Measurements from ENCODE around the gene OTOS.

- TF ChIP-seq, protein P1, sequence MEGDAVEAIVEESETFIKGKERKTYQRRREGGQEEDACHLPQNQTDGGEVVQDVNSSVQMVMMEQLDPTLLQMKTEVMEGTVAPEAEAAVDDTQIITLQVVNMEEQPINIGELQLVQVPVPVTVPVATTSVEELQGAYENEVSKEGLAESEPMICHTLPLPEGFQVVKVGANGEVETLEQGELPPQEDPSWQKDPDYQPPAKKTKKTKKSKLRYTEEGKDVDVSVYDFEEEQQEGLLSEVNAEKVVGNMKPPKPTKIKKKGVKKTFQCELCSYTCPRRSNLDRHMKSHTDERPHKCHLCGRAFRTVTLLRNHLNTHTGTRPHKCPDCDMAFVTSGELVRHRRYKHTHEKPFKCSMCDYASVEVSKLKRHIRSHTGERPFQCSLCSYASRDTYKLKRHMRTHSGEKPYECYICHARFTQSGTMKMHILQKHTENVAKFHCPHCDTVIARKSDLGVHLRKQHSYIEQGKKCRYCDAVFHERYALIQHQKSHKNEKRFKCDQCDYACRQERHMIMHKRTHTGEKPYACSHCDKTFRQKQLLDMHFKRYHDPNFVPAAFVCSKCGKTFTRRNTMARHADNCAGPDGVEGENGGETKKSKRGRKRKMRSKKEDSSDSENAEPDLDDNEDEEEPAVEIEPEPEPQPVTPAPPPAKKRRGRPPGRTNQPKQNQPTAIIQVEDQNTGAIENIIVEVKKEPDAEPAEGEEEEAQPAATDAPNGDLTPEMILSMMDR (IDR thresholded peaks at IDR 0.05; ENCODE audit: poor library complexity, severe bottlenecking) = no peak
- no peak for TF ChIP-seq EP300 (conservative IDR thresholded peaks at IDR 0.05; ENCODE audit: poor library complexity, severe bottlenecking)
- no peak for TF ChIP-seq MXI1 (conservative IDR thresholded peaks at IDR 0.05; ENCODE audit: poor library complexity, severe bottlenecking)
- TF ChIP-seq EZH2 (IDR thresholded peaks at IDR 0.05; ENCODE audit: borderline replicate concordance, insufficient read depth, low read length, poor library complexity, severe bottlenecking) = no peak
- TF ChIP-seq RAD21 (conservative IDR thresholded peaks at IDR 0.05) = no peak
- no peak for TF ChIP-seq REST (IDR thresholded peaks at IDR 0.05; ENCODE audit: borderline replicate concordance)
- no peak for TF ChIP-seq POLR2AphosphoS5 (IDR thresholded peaks at IDR 0.05)
- no peak for TF ChIP-seq TAF1 (IDR thresholded peaks at IDR 0.05; ENCODE audit: low read depth)
- no peak for TF ChIP-seq SMC3 (conservative IDR thresholded peaks at IDR 0.05; ENCODE audit: poor library complexity)
Measured at GRCh38 chr2:240131941-240132650, 8.4 kb downstream of the OTOS start.

Data from neural cell (in vitro differentiated cells).